Right atrium auricular region (tissue), 2 donors: ENCODE data around the gene NDUFB5. TPM values are rescaled to one million over a fixed set of nuclear protein-coding genes. Genes with fewer than 3 reads are reported as not detected.

ENCODE experiments used
- DNase-seq: peaks from one replicate; pipeline ENCODE4 v3.0.0-alpha.2; 2019; ENCODE audit warnings: low spot score
- H3K27ac ChIP-seq, 2 donors: fragments of 200-600 bp; sonication (generic); 1 replicate in 1 of 2; 2 replicates in 1 of 2; pipeline ENCODE4 v1.5.1; 2016 to 2019
- H3K27me3 ChIP-seq, 2 donors: fragments of 200-600 bp; sonication (generic); one replicate each; pipeline versions ENCODE4 v1.5.1 to v1.6.0; 2017 to 2019
- H3K36me3 ChIP-seq: fragments of 200-600 bp; sonication (generic); one replicate; pipeline ENCODE4 v1.5.1; 2016
- H3K4me1 ChIP-seq, 2 donors: fragments of 200-600 bp; sonication (generic); one replicate each; pipeline versions ENCODE4 v1.5.1 to v1.6.0; 2017 to 2019
- H3K4me3 ChIP-seq, 2 donors: fragments of 200-600 bp; sonication (generic); 1 replicate in 1 of 2; 2 replicates in 1 of 2; pipeline ENCODE4 v1.5.1; 2017 to 2019; ENCODE audit warnings: mild to moderate bottlenecking in 1 of 2, moderate library complexity in 1 of 2
- H3K9me3 ChIP-seq, 2 donors: fragments of 200-600 bp; sonication (generic); one replicate each; pipeline ENCODE4 v1.5.1; 2019
- CTCF ChIP-seq, 2 donors: fragments of 200-600 bp; sonication (generic); IDR thresholded peaks; one replicate each; pipeline ENCODE4 v1.5.1; 2019; ENCODE audit warnings: antibody characterized with exemption in 2 of 2
- total RNA-seq, 2 donors: library from RNA; depleted of rRNA; stranded (reverse); fragments of >200 nt; gene quantifications; one replicate each; pipeline ENCODE4 v1.1.0, GENCODE V29; 2016

Gene NDUFB5
- total RNA-seq: 100 to 1,000 TPM; 142 to 304 TPM

GRCh38 chr3:179604321-179605078 lies at the start of gene NDUFB5, which contains the start of gene MRPL47:
Gene NDUFB5, plus strand, starts transcription at chr3:179604794. Its CDS starts 22 bp downstream, at chr3:179604816.
Gene MRPL47, minus strand, starts transcription at chr3:179604638. Its CDS starts 14 bp downstream, at chr3:179604624.
- Histone ChIP-seq H3K36me3 (peaks cover 18% of the 10 kb centered on the region), H3K4me3 (peak within 1 kb of the TSS; percentile 82 to 86), H3K4me1 (peaks cover 0 to 48% of the 10 kb centered on the region in 2 donors), H3K9me3 (no peaks in the 10 kb centered on the region), H3K27me3 (no peaks in the 10 kb centered on the region), H3K27ac (peak within 1 kb of the TSS; percentile 92 to 94)
- DNase-seq: peak; percentile 96
- TF ChIP-seq CTCF (IDR thresholded peaks at IDR 0.05): peak in 1 of 2 donors; percentile 9

- Histone ChIP-seq H3K36me3 (no peaks in the 10 kb centered on the region), H3K4me1 (peaks cover 0 to 8% of the 10 kb centered on the region in 2 donors), H3K27me3 (no peaks in the 10 kb centered on the region), H3K9me3 (no peaks in the 10 kb centered on the region), H3K4me3 (no peak overlapping the region), H3K27ac (no peak overlapping the region)
- peak; percentile 80 for DNase-seq
- TF ChIP-seq CTCF (IDR thresholded peaks at IDR 0.05): peak; percentile 75 to 92
These were observed 45.7 kb upstream of the NDUFB5 start for GRCh38 chr3:179558742-179559364.

GRCh38 chr3:179560791-179561190 lies 43.8 kb upstream of the NDUFB5 start:
- no peaks in the 10 kb centered on the region for H3K27me3 ChIP-seq
- H3K27ac ChIP-seq: no peak overlapping the region
- no peak for TF ChIP-seq CTCF (IDR thresholded peaks at IDR 0.05)
- no peak for DNase-seq
- peaks cover 0 to 16% of the 10 kb centered on the region in 2 donors for H3K4me1 ChIP-seq
- no peaks in the 10 kb centered on the region for H3K36me3 ChIP-seq
- no peaks in the 10 kb centered on the region for H3K9me3 ChIP-seq
- no peak overlapping the region for H3K4me3 ChIP-seq

GRCh38 chr3:179562591-179563270 lies 41.9 kb upstream of the NDUFB5 start, which contains the start of gene ACTL6A:
Gene ACTL6A, plus strand, starts transcription at chr3:179562926. Its CDS starts 167 bp downstream, at chr3:179563093.
- Histone ChIP-seq H3K27me3 (no peaks in the 10 kb centered on the region), H3K27ac (peak within 1 kb of the TSS; percentile 72 to 83), H3K4me1 (peaks cover 0 to 16% of the 10 kb centered on the region in 2 donors), H3K36me3 (no peaks in the 10 kb centered on the region), H3K4me3 (peak within 1 kb of the TSS; percentile 80 to 89), H3K9me3 (no peaks in the 10 kb centered on the region)
- TF ChIP-seq CTCF (IDR thresholded peaks at IDR 0.05): no peak
- peak; percentile 100 for DNase-seq

- Histone ChIP-seq H3K27ac (peak overlapping the region; percentile 72 to 83), H3K36me3 (no peaks in the 10 kb centered on the region), H3K9me3 (no peaks in the 10 kb centered on the region), H3K27me3 (no peaks in the 10 kb centered on the region), H3K4me1 (peaks cover 0 to 16% of the 10 kb centered on the region in 2 donors), H3K4me3 (peak overlapping the region; percentile 80 to 89)
- TF ChIP-seq CTCF (IDR thresholded peaks at IDR 0.05): peak in 1 of 2 donors; percentile 57
- DNase-seq: peak; percentile 69
These were observed 41.3 kb upstream of the NDUFB5 start for GRCh38 chr3:179563271-179563783.
